SK-N-DZ (cell line): ENCODE results near the gene NUDT19.
"Not testable (repeated sequence)": the region's sequence is repeated elsewhere in the genome, so short reads cannot be mapped to it uniquely, and the experiment has no call there.

ENCODE experiments used
- DNase-seq: peaks from one replicate; pipeline ENCODE4 v3.0.0-alpha.2; 2015; ENCODE audit warnings: low spot score

The NUDT19 gene

GRCh38 chr19:32708457-32708856 is 16.8 kb downstream of the NUDT19 start:
- DNase-seq = no peak

DNA sequence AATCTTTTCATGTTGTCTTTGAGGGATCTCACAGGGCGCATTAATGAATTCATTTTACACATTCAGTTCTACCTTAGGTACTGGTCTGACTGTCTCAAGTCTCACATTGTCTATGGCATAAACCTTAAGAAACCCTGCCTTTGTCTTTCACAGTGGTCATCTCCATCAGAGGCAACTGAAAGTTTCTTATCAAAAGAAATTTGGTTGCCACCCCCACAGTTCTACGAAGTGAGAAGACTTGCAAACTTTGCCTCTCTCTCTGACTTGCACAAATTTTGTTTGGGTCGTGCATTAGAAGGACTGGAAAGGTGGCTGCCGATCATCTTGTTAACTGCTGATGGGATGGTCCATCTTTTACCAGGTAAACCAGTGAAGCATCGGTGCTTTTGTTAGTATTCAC is 17.4 kb downstream of the NUDT19 start:
- DNase-seq = no peak

DNA sequence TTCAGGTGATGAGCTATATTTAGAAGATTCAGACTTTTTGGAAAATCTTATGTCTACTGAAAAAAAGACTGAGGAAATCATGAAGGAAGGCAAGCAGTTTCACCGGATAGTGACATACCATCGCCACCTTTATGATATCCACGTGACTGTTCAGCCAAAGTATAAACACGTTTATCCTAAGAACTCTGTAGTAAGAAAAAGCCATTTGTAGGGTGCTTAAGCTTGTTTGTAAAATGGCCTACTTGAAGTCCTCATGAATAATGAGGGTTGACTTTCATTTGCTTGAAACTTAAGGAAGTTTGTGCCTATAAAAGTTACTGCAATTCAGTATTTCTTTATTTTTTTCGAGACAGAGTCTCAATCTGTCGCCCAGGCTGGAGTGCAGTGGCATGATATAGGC is 20.1 kb downstream of the NUDT19 start:
- DNase-seq = no peak

DNA sequence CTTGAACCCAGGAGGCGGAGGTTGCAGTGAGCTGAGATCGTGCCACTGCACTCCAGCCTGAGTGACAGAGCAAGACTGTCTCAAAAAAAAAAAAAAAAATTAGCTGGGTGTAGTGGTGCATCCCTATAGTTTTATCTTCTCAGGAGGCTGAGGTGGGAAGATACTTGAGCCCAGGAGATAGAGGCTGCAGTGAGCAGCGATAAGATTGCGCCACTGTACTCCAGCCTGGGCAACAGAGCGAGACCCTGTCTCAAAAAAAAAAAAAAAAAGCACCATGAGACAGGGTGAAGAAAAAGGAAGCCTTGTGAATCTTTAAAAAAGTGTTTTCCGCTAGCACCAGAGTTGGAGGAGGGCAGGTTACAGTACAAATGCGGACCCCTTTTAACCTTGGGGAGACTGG is 24.6 kb downstream of the NUDT19 start:
- not testable (repeated sequence) for DNase-seq

GRCh38 chr19:32717496-32717895 is 25.9 kb downstream of the NUDT19 start:
- DNase-seq = no peak

DNA sequence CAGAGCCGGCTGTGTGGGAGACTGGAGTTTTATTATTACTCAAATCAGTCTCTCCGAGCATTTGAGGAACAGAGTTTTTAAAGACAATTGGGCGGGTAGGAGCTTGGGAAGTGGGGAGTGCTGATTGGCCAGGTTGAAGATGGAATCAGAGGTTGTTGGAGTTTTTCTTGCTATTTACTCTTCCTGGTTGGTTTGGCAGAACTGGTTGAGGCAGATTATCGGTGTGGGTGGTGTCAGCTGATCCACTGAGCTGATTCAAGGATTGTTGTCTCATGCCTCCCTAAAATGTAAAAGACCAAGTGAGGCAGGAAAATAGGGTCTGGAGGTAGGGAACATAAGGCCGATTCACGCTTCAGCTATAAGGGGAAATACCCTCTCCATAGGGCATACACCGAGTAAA is 26.7 kb downstream of the NUDT19 start:
- no peak for DNase-seq

DNA sequence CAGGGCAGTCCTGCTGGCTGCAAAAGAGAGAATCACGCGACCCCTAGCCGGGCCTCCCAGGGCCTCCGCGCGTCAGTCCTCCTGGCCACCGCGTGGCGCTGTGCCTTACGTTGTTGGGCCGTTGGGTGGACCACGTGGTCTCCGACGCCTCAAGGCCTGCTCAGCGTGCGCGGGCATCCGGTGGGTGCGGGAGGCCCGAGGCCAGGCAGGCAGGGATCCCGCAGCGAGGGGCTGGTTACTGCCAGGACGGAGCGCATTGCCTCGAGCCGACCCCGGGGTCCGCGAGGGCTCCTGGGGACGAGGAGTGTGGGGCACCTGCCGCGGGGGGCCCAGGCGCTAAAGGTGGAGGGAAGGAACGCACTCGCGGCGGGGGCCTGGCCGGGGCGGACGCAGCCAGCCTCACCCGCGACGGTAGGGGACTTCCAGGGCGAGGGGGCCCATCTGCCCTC is 28.0 kb downstream of the NUDT19 start, which contains the start of gene TDRD12:
Gene TDRD12 (plus strand): TSS at position 157 of the 449 bp plus-strand sequence. CDS start 306 bp downstream, outside the sequence.
- DNase-seq = peak; percentile 6

DNA sequence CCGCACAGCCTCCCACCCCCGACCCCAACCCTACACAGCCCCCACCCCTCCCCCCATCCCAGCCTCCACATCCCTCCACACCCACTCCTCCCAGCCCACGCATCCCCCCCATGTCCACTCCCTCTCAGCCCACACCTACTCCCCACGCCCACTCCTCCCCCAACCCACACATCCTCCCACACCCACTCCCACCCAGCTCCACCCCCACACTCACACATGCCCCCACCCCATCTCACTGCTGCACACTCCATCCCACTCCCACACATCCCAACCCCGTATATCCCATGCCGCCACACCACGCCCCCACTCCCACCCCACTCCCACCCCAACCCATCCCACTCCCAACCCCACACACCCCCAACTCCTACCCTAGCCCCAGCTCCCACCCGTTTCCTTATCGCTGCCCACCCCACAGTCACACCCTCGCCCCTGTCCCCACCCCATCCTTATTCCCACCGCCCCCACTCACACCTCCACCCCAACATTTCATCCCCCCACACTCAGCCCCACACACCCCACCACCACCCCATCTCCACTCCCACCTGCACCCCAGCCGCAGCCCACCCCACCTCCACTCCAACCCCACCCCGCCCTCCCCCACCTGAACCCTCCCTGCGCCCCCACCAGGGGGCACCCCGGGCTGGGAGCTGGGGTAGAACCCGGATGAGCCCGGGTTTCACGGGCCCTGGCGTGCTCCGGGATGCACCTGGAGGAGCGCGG is 28.8 kb downstream of the NUDT19 start:
- no peak for DNase-seq

GRCh38 chr19:32720936-32721250 is 29.3 kb downstream of the NUDT19 start:
- no peak for DNase-seq

GRCh38 chr19:32735936-32736335 is 44.3 kb downstream of the NUDT19 start:
- DNase-seq = no peak

- DNase-seq = no peak
Measured at GRCh38 chr19:32743021-32743420, 51.4 kb downstream of the NUDT19 start.

GRCh38 chr19:32743447-32743846 is 51.8 kb downstream of the NUDT19 start:
- DNase-seq = no peak

- no peak for DNase-seq
Measured at GRCh38 chr19:32744555-32745325, 53.1 kb downstream of the NUDT19 start.

GRCh38 chr19:32745594-32746251 is 54.1 kb downstream of the NUDT19 start:
- DNase-seq = not testable (repeated sequence)

DNA sequence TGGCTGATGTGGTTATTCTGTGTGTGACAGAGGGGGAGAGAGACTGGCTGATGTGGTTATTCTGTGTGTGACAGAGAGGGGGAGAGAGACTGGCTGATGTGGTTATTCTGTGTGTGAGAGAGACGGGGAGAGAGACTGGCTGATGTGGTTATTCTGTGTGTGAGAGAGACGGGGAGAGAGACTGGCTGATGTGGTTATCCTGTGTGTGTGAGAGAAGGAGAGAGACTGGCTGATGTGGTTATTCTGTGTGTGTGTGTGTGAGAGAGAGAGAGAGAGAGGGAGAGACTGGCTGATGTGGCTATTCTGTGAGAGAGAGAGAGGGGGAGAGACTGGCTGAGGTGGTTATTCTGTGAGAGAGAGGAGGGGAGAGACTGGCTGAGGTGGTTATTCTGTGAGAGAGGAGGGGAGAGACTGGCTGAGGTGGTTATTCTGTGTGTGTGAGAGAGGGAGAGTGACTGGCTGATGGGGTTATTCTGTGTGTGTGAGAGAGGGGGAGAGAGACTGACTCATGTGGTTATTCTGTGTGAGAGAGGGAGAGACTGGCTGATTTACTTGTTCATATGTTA is 55.1 kb downstream of the NUDT19 start:
- DNase-seq = peak; percentile 5

GRCh38 chr19:32748497-32748896 is 56.9 kb downstream of the NUDT19 start:
- no peak for DNase-seq

GRCh38 chr19:32748948-32749347 is 57.3 kb downstream of the NUDT19 start:
- no peak for DNase-seq

- DNase-seq = no peak
Measured at GRCh38 chr19:32749361-32749760, 57.7 kb downstream of the NUDT19 start.

DNA sequence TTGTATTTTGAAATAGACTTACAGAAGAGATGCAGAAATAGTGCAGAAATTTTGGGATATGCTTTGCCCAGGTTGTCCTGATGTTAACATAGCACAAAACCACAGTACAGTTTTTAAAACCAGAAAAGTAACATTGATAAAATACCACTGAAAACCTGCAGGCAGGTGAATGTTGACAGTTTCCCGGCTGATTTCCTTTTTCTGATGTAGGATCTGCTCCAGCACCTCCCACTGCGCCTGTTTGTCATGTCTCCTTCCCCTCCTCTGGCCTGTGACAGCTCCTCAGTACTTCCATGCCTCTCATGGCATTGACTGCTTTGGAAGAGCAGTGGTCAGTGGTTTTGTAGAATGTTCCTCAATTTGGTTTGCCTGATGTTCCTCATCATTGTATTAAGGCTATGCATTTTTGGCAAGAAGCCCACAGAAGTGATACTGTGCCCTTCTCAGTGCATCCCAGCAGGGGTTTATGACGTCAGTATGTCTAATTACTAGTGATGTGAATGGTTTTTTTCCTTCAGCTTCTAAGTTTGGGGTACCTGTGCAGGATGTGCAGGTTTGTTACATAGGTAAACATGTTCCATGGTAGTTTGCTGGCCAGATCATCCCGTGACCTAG is 58.9 kb downstream of the NUDT19 start:
- DNase-seq = no peak

GRCh38 chr19:32751066-32751465 is 59.4 kb downstream of the NUDT19 start:
- no peak for DNase-seq

- DNase-seq = no peak
Measured at GRCh38 chr19:32757189-32757588, 65.6 kb downstream of the NUDT19 start.
